ENCODE results near the gene TENM4. TPM values are rescaled to one million over a fixed set of nuclear protein-coding genes. Genes with fewer than 3 reads are reported as not detected.

Gene TENM4
- polyA plus RNA-seq, 4 donors = 21.0 to 31.9 (median 23.1) TPM

- DNase-seq (ENCODE audit: low read depth in 4 of 4, low spot score in 3 of 4) = no peak
These were observed 128.0 kb downstream of the TENM4 start for GRCh38 chr11:79312617-79313529.

- no peak for DNase-seq (ENCODE audit: low read depth in 4 of 4, low spot score in 3 of 4)
These were observed 129.4 kb downstream of the TENM4 start for GRCh38 chr11:79311461-79311860.

GRCh38 chr11:79309407-79309806, 131.4 kb downstream of the TENM4 start:
- no peak for DNase-seq (ENCODE audit: low read depth in 4 of 4, low spot score in 3 of 4)

GRCh38 chr11:79308429-79308828, 132.4 kb downstream of the TENM4 start:
- DNase-seq (ENCODE audit: low read depth in 4 of 4, low spot score in 3 of 4) = no peak

- DNase-seq (ENCODE audit: low read depth in 4 of 4, low spot score in 3 of 4) = no peak
These were observed 136.1 kb downstream of the TENM4 start for GRCh38 chr11:79304599-79305212.

- DNase-seq (ENCODE audit: low read depth in 4 of 4, low spot score in 3 of 4) = peak in 2 of 4 donors; percentile 41 to 60
These were observed 144.7 kb downstream of the TENM4 start for GRCh38 chr11:79296141-79296540.

GRCh38 chr11:79294845-79295731, 145.7 kb downstream of the TENM4 start:
- DNase-seq (ENCODE audit: low read depth in 4 of 4, low spot score in 3 of 4) = peak in 1 of 4 donors; percentile 12

- DNase-seq (ENCODE audit: low read depth in 4 of 4, low spot score in 3 of 4) = no peak
These were observed 148.9 kb downstream of the TENM4 start for GRCh38 chr11:79291948-79292347.

GRCh38 chr11:79290761-79291160, 150.1 kb downstream of the TENM4 start:
- DNase-seq (ENCODE audit: low read depth in 4 of 4, low spot score in 3 of 4) = no peak

GRCh38 chr11:79287952-79288351, 152.9 kb downstream of the TENM4 start:
- no peak for DNase-seq (ENCODE audit: low read depth in 4 of 4, low spot score in 3 of 4)

- no peak for DNase-seq (ENCODE audit: low read depth in 4 of 4, low spot score in 3 of 4)
These were observed 155.1 kb downstream of the TENM4 start for GRCh38 chr11:79285756-79286155.

- DNase-seq (ENCODE audit: low read depth in 4 of 4, low spot score in 3 of 4) = no peak
These were observed 164.0 kb downstream of the TENM4 start for GRCh38 chr11:79276736-79277325.

GRCh38 chr11:79274636-79275331, 166.0 kb downstream of the TENM4 start:
- no peak for DNase-seq (ENCODE audit: low read depth in 4 of 4, low spot score in 3 of 4)

- DNase-seq (ENCODE audit: low read depth in 4 of 4, low spot score in 3 of 4) = no peak
These were observed 167.0 kb downstream of the TENM4 start for GRCh38 chr11:79273781-79274180.

GRCh38 chr11:79269611-79270307, 171.1 kb downstream of the TENM4 start:
- no peak for DNase-seq (ENCODE audit: low read depth in 4 of 4, low spot score in 3 of 4)

GRCh38 chr11:79266396-79266795, 174.4 kb downstream of the TENM4 start:
- DNase-seq (ENCODE audit: low read depth in 4 of 4, low spot score in 3 of 4) = no peak

GRCh38 chr11:79265756-79266322, 175.0 kb downstream of the TENM4 start:
- no peak for DNase-seq (ENCODE audit: low read depth in 4 of 4, low spot score in 3 of 4)

- no peak for DNase-seq (ENCODE audit: low read depth in 4 of 4, low spot score in 3 of 4)
These were observed 176.5 kb downstream of the TENM4 start for GRCh38 chr11:79264284-79264683.

- DNase-seq (ENCODE audit: low read depth in 4 of 4, low spot score in 3 of 4) = peak; percentile 50 to 64 (median 60)
These were observed 177.8 kb downstream of the TENM4 start for GRCh38 chr11:79263001-79263400.

Data from left renal pelvis (tissue), 4 donors.